HEK293 (cell line): Measurements from ENCODE around the gene RASSF10.

Experiments used
- CTCF ChIA-PET: fragments of 350-600 bp; formaldehyde crosslinking; extraction: SDS; loops from one replicate; lab custom pipeline; 2021; ENCODE audit warnings: antibody characterized with exemption; lab: Yijun Ruan, JAX
- POLR2A ChIA-PET: fragments of 300-600 bp; formaldehyde crosslinking; extraction: SDS; loops from one replicate; lab custom pipeline; 2020; ENCODE audit warnings: antibody characterized with exemption, inconsistent platforms; lab: Yijun Ruan, JAX
- H3K27ac ChIP-seq: fragments of 200-500 bp; sonication (Bioruptor generic); 2 replicates; pipeline ENCODE4 v1.5.1; 2014; ENCODE audit warnings: low read depth, low read length, control low read depth, inconsistent platforms; ENCODE audit errors: extremely low read depth
- H3K36me3 ChIP-seq, 2 experiments: fragments of 200-500 bp in 1 of 2; sonication (Bioruptor generic) in 1 of 2; 1 replicate in 1 of 2; 2 replicates in 1 of 2; pipeline ENCODE4 v1.5.1; 2014 to 2017; ENCODE audit warnings: inconsistent platforms in 2 of 2, low read length in 2 of 2; ENCODE audit not compliant: control insufficient read depth in 2 of 2, insufficient read depth in 1 of 2
- H3K4me1 ChIP-seq: fragments of 200-500 bp; sonication (Bioruptor generic); 2 replicates; pipeline ENCODE4 v1.5.1; 2014; ENCODE audit warnings: mild to moderate bottlenecking, low read length, inconsistent platforms; ENCODE audit not compliant: control insufficient read depth, insufficient read depth
- H3K4me3 ChIP-seq: 2 replicates; pipeline ENCODE4 v1.5.1; 2011; ENCODE audit warnings: low read depth, mild to moderate bottlenecking, control low read depth, low read length, moderate library complexity
- H3K9me3 ChIP-seq: fragments of 200-500 bp; sonication (Bioruptor generic); 2 replicates; pipeline ENCODE4 v1.5.1; 2014; ENCODE audit warnings: low read depth, low read length, inconsistent platforms; ENCODE audit not compliant: control insufficient read depth, insufficient read depth
- GLI2 ChIP-seq: fragments of 450-650 bp; formaldehyde crosslinking; IDR thresholded peaks from 2 replicates; pipeline ENCODE4; 2017; ENCODE audit warnings: missing biosample characterization, missing genetic modification characterization, low read depth, borderline replicate concordance
- IKZF3 ChIP-seq: fragments of 450-650 bp; IDR thresholded peaks from 2 replicates; pipeline ENCODE4 v1.5.0; 2018; ENCODE audit warnings: missing biosample characterization, mild to moderate bottlenecking, missing genetic modification characterization, moderate library complexity
- REST ChIP-seq: fragments of 450-650 bp; formaldehyde crosslinking; IDR thresholded peaks from 2 replicates; pipeline ENCODE4 v1.5.1; 2016; ENCODE audit warnings: missing biosample characterization, missing genetic modification characterization
- SP7 ChIP-seq: fragments of 450-650 bp; formaldehyde crosslinking; IDR thresholded peaks from 2 replicates; pipeline ENCODE4 v1.5.1; 2016; ENCODE audit warnings: missing biosample characterization, missing genetic modification characterization
- ZFP3 ChIP-seq: fragments of 450-650 bp; formaldehyde crosslinking; IDR thresholded peaks from 2 replicates; pipeline ENCODE4 v1.5.1; 2016; ENCODE audit warnings: low read depth, missing biosample characterization, missing genetic modification characterization
- ZNF112 ChIP-seq: fragments of 450-650 bp; formaldehyde crosslinking; IDR thresholded peaks from 2 replicates; pipeline ENCODE4 v1.5.0; 2017; ENCODE audit warnings: missing biosample characterization, missing genetic modification characterization
- ZNF174 ChIP-seq: fragments of 450-650 bp; formaldehyde crosslinking; IDR thresholded peaks from 2 replicates; pipeline ENCODE4 v1.5.0; 2017; ENCODE audit warnings: missing biosample characterization, mild to moderate bottlenecking, missing genetic modification characterization
- ZNF184 ChIP-seq: fragments of 450-650 bp; IDR thresholded peaks from 2 replicates; pipeline ENCODE4 v1.5.1; 2018; ENCODE audit warnings: missing biosample characterization, mild to moderate bottlenecking, missing genetic modification characterization
- ZNF391 ChIP-seq: fragments of 450-650 bp; formaldehyde crosslinking; IDR thresholded peaks from 2 replicates; pipeline ENCODE4 v1.5.1; 2016; ENCODE audit warnings: low read depth, missing biosample characterization, missing genetic modification characterization, borderline replicate concordance
- ZNF423 ChIP-seq: fragments of 450-650 bp; formaldehyde crosslinking; IDR thresholded peaks from 2 replicates; pipeline ENCODE4 v1.5.1; 2016; ENCODE audit warnings: missing biosample characterization, missing genetic modification characterization
- ZNF426 ChIP-seq: fragments of 450-650 bp; formaldehyde crosslinking; IDR thresholded peaks from 2 replicates; pipeline ENCODE4 v1.5.1; 2017; ENCODE audit warnings: missing biosample characterization, missing genetic modification characterization, mild to moderate bottlenecking, inconsistent platforms, moderate library complexity
- ZNF48 ChIP-seq: fragments of 450-650 bp; formaldehyde crosslinking; IDR thresholded peaks from 2 replicates; pipeline ENCODE4 v1.5.1; 2016; ENCODE audit warnings: missing biosample characterization, missing genetic modification characterization
- ZNF510 ChIP-seq: fragments of 450-650 bp; formaldehyde crosslinking; IDR thresholded peaks from 2 replicates; pipeline ENCODE4 v1.5.1; 2018; ENCODE audit warnings: mild to moderate bottlenecking, missing genetic modification characterization, missing biosample characterization; ENCODE audit not compliant: insufficient replicate concordance
- ZNF580 ChIP-seq: fragments of 450-650 bp; formaldehyde crosslinking; IDR thresholded peaks from 2 replicates; pipeline ENCODE4 v1.5.1; 2016; ENCODE audit warnings: missing biosample characterization, missing genetic modification characterization
- ZNF747 ChIP-seq: fragments of 450-650 bp; formaldehyde crosslinking; IDR thresholded peaks from 2 replicates; pipeline ENCODE4 v1.5.1; 2016; ENCODE audit warnings: missing biosample characterization, missing genetic modification characterization
- ZNF837 ChIP-seq: fragments of 450-650 bp; formaldehyde crosslinking; IDR thresholded peaks from 2 replicates; pipeline ENCODE4 v1.5.1; 2016; ENCODE audit warnings: missing biosample characterization, missing genetic modification characterization
- ZNF843 ChIP-seq: fragments of 450-650 bp; formaldehyde crosslinking; IDR thresholded peaks from 2 replicates; pipeline ENCODE4 v1.5.1; 2016; ENCODE audit warnings: missing biosample characterization, missing genetic modification characterization
- ZSCAN4 ChIP-seq: fragments of 450-650 bp; formaldehyde crosslinking; IDR thresholded peaks from 2 replicates; pipeline ENCODE4 v1.5.1; 2017; ENCODE audit warnings: missing biosample characterization, missing genetic modification characterization
- ZSCAN5A ChIP-seq: fragments of 450-650 bp; formaldehyde crosslinking; IDR thresholded peaks from 2 replicates; pipeline ENCODE4 v1.5.1; 2016; ENCODE audit warnings: missing biosample characterization, missing genetic modification characterization

Gene RASSF10

GRCh38 chr11:13003736-13004493 is 5.2 kb upstream of the RASSF10 start:
- POLR2A ChIA-PET = no interaction called here
- Histone ChIP-seq H3K4me3 (no peak overlapping the region), H3K4me1 (no peaks in the 10 kb centered on the region), H3K27ac (no peak overlapping the region), H3K36me3 (no peaks in the 10 kb centered on the region), H3K9me3 (no peaks in the 10 kb centered on the region)
- TF ChIP-seq ZNF48 (no peak), ZNF837 (tag by site-specific recombination) (no peak), ZNF426 (tag by site-specific recombination) (no peak), ZNF747 (tag by site-specific recombination) (no peak), ZSCAN4 (tag by site-specific recombination) (no peak), ZNF391 (tag by site-specific recombination) (no peak), IKZF3 (tag by site-specific recombination) (no peak), ZNF510 (no peak), ZNF174 (tag by site-specific recombination) (no peak)
- CTCF ChIA-PET = interaction anchor here (0.7 kb wide), 1 partner anchor 184 kb away, joined by 5 read pairs; no protein-coding TSS in a partner anchor

GRCh38 chr11:13007182-13008060 is 1.7 kb upstream of the RASSF10 start:
- TF ChIP-seq ZNF580 (tag by site-specific recombination) (no peak), REST (no peak), SP7 (tag by site-specific recombination) (no peak), ZNF184 (tag by site-specific recombination) (no peak), ZNF843 (tag by site-specific recombination) (no peak)
- TF ChIP-seq, all 188 proteins: peak for 0
- H3K36me3 ChIP-seq = no peaks in the 10 kb centered on the region
- POLR2A ChIA-PET = no interaction called here
- H3K9me3 ChIP-seq = no peaks in the 10 kb centered on the region
- no peak overlapping the region for H3K4me3 ChIP-seq
- no peak overlapping the region for H3K27ac ChIP-seq
- no peaks in the 10 kb centered on the region for H3K4me1 ChIP-seq
- CTCF ChIA-PET = interaction anchor here (0.7 kb wide), 1 partner anchor 344 kb away, joined by 5 read pairs; no protein-coding TSS in a partner anchor

GRCh38 chr11:13008061-13008435 is 1.1 kb upstream of the RASSF10 start:
- no peaks in the 10 kb centered on the region for H3K4me1 ChIP-seq
- POLR2A ChIA-PET = no interaction called here
- TF ChIP-seq SP7 (tag by site-specific recombination) = no peak
- TF ChIP-seq REST = no peak
- TF ChIP-seq ZSCAN5A = no peak
- TF ChIP-seq ZNF112 (tag by site-specific recombination) = no peak
- no peak for TF ChIP-seq GLI2 (tag by site-specific recombination)
- no peak for TF ChIP-seq ZFP3 (tag by site-specific recombination)
- no peak for TF ChIP-seq ZNF423 (tag by site-specific recombination)

More at GRCh38 chr11:13008061-13008435, 1.1 kb upstream of the RASSF10 start:
- CTCF ChIA-PET = no interaction called here
- no peaks in the 10 kb centered on the region for H3K36me3 ChIP-seq
- H3K27ac ChIP-seq = no peak overlapping the region
- H3K9me3 ChIP-seq = no peaks in the 10 kb centered on the region
- no peak overlapping the region for H3K4me3 ChIP-seq
